CD4-positive, alpha-beta T cell treated with Interleukin-15 for 4 hours (primary cell): ENCODE results near the gene IGFL3.
"Not testable (repeated sequence)": the region's sequence is repeated elsewhere in the genome, so short reads cannot be mapped to it uniquely, and the experiment has no call there.

Experiments
- DNase-seq: peaks from one replicate; pipeline ENCODE4 v3.0.0-alpha.2; 2020; ENCODE audit warnings: low spot score

IGFL3 gene

GRCh38 chr19:46124638-46125115 is at the start of gene IGFL3:
TSS of gene IGFL3 (minus strand) at chr19:46124688. CDS start at chr19:46124649, 39 bp downstream.
- no peak for DNase-seq

DNA sequence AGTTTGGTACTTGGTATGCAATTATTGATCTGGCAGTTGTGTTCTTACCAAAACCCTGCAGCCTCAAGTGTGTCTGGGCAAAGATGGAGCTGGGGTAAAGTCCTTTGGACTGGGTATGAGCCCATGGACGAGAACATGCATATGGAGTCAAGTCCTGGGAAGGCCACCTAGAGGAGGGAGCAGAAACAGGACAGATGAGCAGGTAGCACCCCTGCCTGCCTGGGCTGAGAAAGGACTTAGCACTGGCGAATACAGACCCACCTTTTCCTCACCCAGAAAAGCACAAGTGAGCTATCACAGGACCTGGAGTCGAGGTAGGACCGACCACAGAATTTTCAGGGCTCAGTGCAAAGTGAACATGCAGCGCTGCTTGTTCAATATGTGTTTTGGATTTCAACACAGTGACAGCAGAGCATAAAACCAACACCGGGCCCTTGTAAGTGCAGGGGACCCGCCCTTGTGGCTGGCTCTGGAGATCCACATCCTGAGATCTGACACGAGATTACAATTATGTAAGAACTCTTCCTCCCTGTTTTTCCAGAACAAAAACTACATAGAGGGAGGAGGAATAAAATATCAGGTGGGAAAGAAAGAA is 49.5 kb upstream of the IGFL3 start:
- no peak for DNase-seq

DNA sequence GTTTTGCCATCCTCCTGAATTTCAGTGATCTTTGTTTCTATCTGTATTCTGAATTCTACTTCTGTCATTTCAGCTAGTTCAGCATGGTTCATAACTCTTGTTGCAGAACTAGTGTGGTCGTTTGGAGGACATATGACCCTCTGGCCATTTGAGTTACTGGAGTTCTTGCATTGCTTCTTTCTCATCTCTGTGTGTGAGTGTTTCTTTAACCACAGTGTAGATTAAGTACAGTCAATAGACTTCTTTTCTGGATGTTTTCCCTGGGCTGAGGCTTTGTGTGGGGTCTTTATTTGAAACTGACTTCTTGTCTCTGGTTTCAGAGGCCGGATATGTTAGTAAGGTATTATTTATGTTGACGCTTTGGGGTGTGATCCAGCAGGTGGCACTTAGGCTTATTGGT is 38.2 kb upstream of the IGFL3 start:
- no peak for DNase-seq

DNA sequence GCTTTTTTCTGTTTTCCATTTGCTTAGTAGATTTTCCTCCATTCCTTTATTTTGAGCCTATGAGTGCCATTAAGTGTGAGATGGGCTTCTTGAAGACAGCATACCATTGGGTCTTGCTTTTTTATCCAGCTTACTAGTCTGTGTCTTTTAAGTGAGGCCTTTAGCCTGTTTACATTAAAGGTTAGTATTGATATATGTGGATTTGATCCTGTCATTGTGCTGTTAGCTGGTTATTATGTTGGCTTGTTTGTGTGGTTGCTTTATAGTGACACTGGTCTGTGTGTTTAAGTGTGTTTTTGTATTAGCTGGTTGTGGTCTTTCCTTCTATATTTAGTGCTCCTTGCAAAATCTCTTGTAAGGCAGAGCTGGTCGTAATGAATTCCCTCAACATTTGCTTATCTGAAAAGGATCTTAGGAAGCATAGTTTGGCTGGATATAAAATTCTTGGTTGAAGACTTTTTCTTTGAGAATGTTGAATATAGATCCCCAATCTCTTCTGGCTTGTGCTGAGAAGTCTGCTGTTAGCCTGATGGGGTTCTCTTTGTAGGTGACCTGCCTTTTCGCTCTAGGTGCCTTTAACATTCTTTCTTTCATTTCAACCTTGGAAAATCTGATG is 37.3 kb upstream of the IGFL3 start:
- not testable (repeated sequence) for DNase-seq

DNA sequence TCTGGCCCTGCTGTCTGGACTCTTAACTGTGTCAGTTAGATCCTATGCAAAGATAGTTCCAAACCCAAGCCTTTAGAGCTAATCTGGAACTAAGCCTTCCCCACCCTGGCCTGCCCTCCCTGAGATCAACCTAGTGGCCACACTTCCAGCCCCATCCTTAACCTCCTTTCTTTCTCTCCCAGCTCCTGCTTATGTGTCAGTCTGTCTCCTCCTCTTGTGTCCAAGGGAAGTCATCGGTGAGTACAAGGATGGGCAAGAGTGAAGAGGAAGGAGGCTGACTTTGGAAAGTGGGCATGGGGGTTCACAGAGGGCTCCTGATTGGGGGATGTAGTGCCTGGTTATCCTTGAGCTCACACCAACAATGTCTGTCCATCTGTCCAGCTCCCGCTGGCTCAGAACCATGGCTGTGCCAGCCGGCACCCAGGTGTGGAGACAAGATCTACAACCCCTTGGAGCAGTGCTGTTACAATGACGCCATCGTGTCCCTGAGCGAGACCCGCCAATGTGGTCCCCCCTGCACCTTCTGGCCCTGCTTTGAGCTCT is 35.8 kb upstream of the IGFL3 start:
- DNase-seq: no peak

- DNase-seq: no peak
These were observed 35.1 kb upstream of the IGFL3 start for GRCh38 chr19:46159418-46160232.

- DNase-seq: no peak
These were observed 30.7 kb upstream of the IGFL3 start for GRCh38 chr19:46155237-46155636.

DNA sequence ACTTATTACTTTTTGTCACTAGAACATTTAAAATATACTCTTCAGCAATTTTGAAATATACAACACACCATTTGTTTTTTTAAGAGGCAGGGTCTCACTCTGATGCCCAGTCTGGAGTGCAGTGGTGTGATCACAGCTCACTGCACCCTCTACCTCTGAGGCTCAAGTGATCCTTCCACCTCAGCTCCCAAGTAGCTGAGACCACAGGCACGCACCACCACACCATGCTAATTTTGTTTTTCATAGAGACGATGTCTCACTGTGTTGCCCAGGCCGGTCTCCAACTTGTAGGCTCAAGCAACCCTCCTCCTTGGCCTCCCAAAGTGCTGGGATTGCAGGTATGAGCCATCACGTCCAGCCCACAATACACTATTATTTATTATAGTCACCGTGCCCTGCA is 26.1 kb upstream of the IGFL3 start:
- no peak for DNase-seq

GRCh38 chr19:46147791-46148288 is 23.4 kb upstream of the IGFL3 start, which contains the start of gene IGFL2:
TSS of gene IGFL2 (plus strand) at chr19:46148238. CDS start at chr19:46148279, 41 bp downstream.
- no peak for DNase-seq

DNA sequence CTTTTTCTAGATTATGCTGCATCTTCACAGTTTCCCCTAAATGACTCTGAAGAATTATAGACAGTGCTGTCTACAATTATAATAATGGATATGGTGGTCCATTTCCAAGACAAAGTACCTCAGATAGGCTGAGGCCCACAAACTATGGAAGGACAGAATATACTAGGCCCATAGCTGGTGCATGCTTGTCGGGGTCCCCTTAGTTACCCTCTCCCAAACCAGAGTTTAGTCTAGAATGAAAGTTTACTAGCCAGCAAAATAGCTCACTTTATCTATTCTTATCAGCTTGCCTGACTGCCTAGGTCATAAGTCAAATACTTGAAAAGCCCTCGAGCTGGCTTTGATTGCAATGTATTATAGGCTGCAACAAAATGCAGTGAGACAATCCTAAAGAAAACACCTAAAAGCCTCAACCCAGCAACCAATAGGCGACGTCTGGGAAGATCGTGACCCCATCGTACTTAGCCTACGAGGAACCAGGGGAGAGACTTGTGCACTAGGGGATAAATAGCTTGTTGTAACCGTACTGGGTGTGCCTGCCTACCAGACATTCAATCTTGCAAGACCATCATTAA is 22.8 kb upstream of the IGFL3 start:
- no peak for DNase-seq

GRCh38 chr19:46144756-46145155 is 20.3 kb upstream of the IGFL3 start:
- DNase-seq: no peak

- DNase-seq: no peak
These were observed 17.8 kb upstream of the IGFL3 start for GRCh38 chr19:46142294-46142693.

DNA sequence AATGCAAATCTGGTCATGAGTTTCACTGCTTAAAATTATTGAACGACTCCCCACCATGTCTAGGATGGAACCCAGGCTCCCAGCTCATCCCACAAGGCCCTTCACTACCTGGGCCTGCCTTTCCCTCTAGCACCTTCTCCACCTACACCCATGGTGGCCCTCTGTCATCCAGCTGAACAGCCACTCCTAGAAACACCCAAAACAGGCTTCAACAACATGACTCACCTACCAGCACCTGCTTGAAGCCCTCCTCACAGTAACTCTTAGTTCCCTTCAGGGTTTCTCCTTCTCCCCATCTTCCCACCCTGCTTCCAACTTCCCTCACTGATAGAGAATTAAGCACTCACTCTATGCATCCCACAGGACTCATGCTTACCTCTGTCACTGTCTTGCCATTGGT is 16.9 kb upstream of the IGFL3 start:
- DNase-seq: no peak

DNA sequence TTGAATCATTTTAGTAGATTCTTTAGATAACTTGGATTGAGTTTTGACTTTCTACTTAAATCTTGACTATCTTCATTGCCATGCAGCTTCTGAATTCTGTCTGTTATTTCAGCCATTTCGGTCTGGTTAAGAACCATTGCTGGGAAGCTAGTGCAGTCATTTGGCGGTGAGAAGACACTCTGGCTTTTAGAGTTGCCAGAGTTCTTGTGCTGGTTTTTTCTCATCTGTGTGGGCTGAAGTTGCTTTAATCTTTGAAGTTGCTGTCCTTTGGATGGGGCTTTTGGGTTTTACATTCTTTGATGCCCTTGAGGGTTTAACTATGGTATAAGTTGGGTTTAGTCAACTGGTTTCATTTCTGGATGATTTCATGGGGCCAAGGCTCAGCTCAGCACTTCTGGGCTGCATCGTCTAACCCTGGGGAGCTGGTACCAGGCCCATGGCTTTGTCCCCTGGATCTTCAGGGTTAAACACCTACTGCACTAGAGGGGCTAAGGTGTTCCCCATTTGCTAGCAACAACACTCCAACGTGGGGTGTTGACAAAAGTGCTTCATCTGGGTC is 13.5 kb upstream of the IGFL3 start:
- no peak for DNase-seq

- DNase-seq: no peak
These were observed 10.0 kb upstream of the IGFL3 start for GRCh38 chr19:46134527-46134926.

- DNase-seq: no peak
These were observed 9.3 kb upstream of the IGFL3 start for GRCh38 chr19:46133777-46134241.

DNA sequence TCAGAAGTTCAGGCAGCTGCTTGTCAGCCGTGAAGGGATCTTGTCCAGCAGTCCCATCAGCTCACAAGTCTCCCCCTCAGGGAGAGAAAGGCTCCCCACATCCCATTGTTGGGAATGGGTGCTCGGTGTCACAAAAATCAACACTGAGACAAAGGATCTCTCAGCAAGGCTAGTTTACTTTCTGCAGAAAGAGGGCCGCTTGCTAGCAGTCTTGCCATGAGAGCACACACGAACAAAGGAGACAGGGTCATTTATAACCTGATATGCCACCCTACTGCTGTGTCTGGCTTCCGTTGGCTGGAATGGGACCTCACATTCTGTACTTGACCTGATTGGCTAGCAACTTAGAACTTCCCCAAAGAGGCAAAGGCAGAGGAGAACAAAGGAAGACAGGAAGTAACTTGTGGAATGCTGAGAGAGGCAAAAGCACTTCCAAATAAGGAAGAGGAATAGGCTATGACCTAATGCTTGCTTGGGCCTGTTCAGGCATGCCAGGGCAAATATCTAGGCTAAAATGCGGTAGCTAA is 8.7 kb upstream of the IGFL3 start:
- DNase-seq: no peak

GRCh38 chr19:46132508-46133100 is 8.1 kb upstream of the IGFL3 start:
- no peak for DNase-seq

DNA sequence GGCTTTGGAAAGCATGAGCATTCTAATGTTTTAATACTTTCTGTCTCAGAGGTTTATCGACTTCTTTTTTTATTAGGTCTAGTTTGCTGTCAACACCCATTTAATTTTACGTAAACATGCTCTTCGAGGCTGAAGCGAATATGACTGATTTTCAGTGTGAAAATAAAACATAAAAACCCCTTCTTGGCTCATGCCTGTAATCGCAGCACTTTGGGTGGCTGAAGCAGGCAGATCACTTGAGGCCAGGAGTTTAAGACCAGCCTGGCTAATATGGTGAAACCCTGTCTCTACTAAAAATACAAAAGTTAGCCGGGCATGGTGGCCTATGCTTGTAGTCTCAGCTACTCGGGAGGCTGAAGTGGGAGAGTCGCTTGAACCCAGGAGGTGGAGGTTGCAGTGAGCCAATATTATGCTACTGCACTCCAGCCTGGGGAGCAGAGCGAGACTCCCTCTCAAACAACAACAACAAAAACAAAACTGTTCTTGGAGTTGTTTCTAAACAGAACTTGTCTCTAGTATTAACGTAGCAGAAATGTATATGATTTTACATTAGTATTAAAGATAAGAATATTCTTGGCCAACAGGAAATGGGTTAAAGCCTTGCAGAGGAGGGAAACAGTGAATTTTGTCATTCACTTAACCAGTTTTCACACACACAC is 7.1 kb upstream of the IGFL3 start:
- DNase-seq: no peak

- no peak for DNase-seq
These were observed 1.6 kb upstream of the IGFL3 start for GRCh38 chr19:46126086-46126580.
